Fibroblast of lung (primary cell): Measurements from ENCODE around the gene GALC. TPM values are rescaled to one million over a fixed set of nuclear protein-coding genes. Genes with fewer than 3 reads are reported as not detected.

Experiments used
- DNase-seq, 2 donors: peaks; one replicate each; pipeline versions ENCODE4 v3.0.0 to v3.0.0-alpha.2; 2010; ENCODE audit warnings: low read depth in 2 of 2
- H2AFZ ChIP-seq: 2 replicates; pipeline ENCODE4 v1.5.1; 2012; ENCODE audit warnings: low read length, control low read depth, inconsistent platforms
- H3K27ac ChIP-seq: 2 replicates; pipeline ENCODE4 v1.5.1; 2011; ENCODE audit warnings: low read length, control low read depth; ENCODE audit not compliant: insufficient read depth
- H3K27me3 ChIP-seq: 2 replicates; pipeline ENCODE4 v1.5.1; 2011; ENCODE audit warnings: mild to moderate bottlenecking, low read length; ENCODE audit not compliant: control insufficient read depth, insufficient read depth
- H3K36me3 ChIP-seq: 2 replicates; pipeline ENCODE4 v1.5.1; 2011; ENCODE audit warnings: low read length; ENCODE audit not compliant: control insufficient read depth, insufficient read depth
- H3K4me1 ChIP-seq: 2 replicates; pipeline ENCODE4 v1.5.1; 2011; ENCODE audit warnings: low read length; ENCODE audit not compliant: control insufficient read depth, insufficient read depth; ENCODE audit errors: extremely low read depth
- H3K4me2 ChIP-seq: 2 replicates; pipeline ENCODE4 v1.5.1; 2011; ENCODE audit warnings: low read length, control low read depth; ENCODE audit not compliant: insufficient read depth; ENCODE audit errors: extremely low read depth
- H3K4me3 ChIP-seq, 4 experiments: fragments of 200-600 bp in 1 of 4; sonication (generic) in 1 of 4; replicated peaks in 1 of 4; 2 replicates each; pipeline ENCODE4 v1.5.1; 2011 to 2016; ENCODE audit warnings: low read length in 4 of 4, low read depth in 3 of 4, mild to moderate bottlenecking in 3 of 4, control low read depth in 2 of 4, inconsistent platforms in 1 of 4, mixed read lengths in 1 of 4; ENCODE audit not compliant: insufficient read depth in 1 of 4; ENCODE audit errors: control extremely low read depth in 1 of 4
- H3K79me2 ChIP-seq: 2 replicates; pipeline ENCODE4 v1.5.1; 2012; ENCODE audit warnings: mild to moderate bottlenecking, low read length, inconsistent platforms; ENCODE audit not compliant: control insufficient read depth, insufficient read depth
- H3K9ac ChIP-seq: 2 replicates; pipeline ENCODE4 v1.5.1; 2011; ENCODE audit warnings: mild to moderate bottlenecking, low read length, control low read depth; ENCODE audit not compliant: insufficient read depth
- H3K9me3 ChIP-seq: 2 replicates; pipeline ENCODE4 v1.5.1; 2012; ENCODE audit warnings: low read depth, low read length; ENCODE audit not compliant: control insufficient read depth, insufficient read depth
- H4K20me1 ChIP-seq: 2 replicates; pipeline ENCODE4 v1.5.1; 2011; ENCODE audit warnings: low read length; ENCODE audit not compliant: control insufficient read depth, insufficient read depth; ENCODE audit errors: extremely low read depth
- EZH2 ChIP-seq: IDR thresholded peaks from 2 replicates; pipeline ENCODE4 v1.5.1; 2012; ENCODE audit warnings: low read length, control low read depth, mild to moderate bottlenecking; ENCODE audit errors: missing control alignments
- polyA plus RNA-seq, 2 donors: library from polyadenylated mRNA; depleted of rRNA in 1 of 2; stranded (reverse) in 1 of 2; unstranded in 1 of 2; fragments of >200 nt; gene quantifications; 2 replicates each; pipeline ENCODE4 v1.2.1, GENCODE V29; 2011 to 2012; ENCODE audit warnings: missing spikeins in 1 of 2
- total RNA-seq: library from RNA; depleted of rRNA; stranded (reverse); fragments of >200 nt; gene quantifications from 2 replicates; pipeline ENCODE4 v1.2.1, GENCODE V29; 2014
- TF ChIP-seq, protein P1 (sequence below), 2 donors: IDR thresholded peaks in 1 of 2; conservative IDR thresholded peaks in 1 of 2; 1 replicate in 1 of 2; 2 replicates in 1 of 2; pipeline ENCODE4 v1.5.1; 2011 to 2012; ENCODE audit warnings: low read length in 2 of 2, control low read depth in 1 of 2, inconsistent platforms in 1 of 2, low read depth in 1 of 2, mild to moderate bottlenecking in 1 of 2

GALC gene
- total and polyA plus RNA-seq, 2 donors (not counting 1 experiment from before 2014, with no cell fraction given): 13.3 to 22.8 TPM

DNA sequence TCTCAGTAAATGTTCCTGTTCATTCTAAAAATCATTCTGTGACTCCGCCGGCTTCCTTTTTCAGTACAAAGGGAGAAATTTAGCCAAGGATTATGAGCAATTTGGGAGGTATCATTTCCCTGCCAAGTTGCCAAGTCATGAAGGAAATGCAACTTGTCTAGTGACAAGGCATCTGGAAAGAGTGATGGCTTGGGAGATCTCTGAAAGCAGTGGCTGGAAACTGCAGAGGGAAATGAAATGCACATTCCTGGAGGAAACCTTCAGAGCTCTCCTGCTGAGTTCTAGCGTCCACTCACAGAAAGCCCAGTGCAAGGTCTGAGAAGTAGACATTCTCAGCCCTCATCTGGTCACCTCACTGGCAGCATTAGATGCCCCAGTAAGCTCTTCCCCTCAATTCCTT lies 91.7 kb downstream of the GALC start:
- Histone ChIP-seq H3K27ac (no peak overlapping the region), H4K20me1 (no peaks in the 10 kb centered on the region), H3K4me1 (no peaks in the 10 kb centered on the region), H3K9me3 (no peaks in the 10 kb centered on the region), H3K36me3 (no peaks in the 10 kb centered on the region), H3K27me3 (no peaks in the 10 kb centered on the region), H3K4me2 (no peak overlapping the region), H3K79me2 (no peaks in the 10 kb centered on the region), H3K4me3 (no peak overlapping the region), H2AFZ (no peak overlapping the region), H3K9ac (no peak overlapping the region)
- TF ChIP-seq, protein P1, sequence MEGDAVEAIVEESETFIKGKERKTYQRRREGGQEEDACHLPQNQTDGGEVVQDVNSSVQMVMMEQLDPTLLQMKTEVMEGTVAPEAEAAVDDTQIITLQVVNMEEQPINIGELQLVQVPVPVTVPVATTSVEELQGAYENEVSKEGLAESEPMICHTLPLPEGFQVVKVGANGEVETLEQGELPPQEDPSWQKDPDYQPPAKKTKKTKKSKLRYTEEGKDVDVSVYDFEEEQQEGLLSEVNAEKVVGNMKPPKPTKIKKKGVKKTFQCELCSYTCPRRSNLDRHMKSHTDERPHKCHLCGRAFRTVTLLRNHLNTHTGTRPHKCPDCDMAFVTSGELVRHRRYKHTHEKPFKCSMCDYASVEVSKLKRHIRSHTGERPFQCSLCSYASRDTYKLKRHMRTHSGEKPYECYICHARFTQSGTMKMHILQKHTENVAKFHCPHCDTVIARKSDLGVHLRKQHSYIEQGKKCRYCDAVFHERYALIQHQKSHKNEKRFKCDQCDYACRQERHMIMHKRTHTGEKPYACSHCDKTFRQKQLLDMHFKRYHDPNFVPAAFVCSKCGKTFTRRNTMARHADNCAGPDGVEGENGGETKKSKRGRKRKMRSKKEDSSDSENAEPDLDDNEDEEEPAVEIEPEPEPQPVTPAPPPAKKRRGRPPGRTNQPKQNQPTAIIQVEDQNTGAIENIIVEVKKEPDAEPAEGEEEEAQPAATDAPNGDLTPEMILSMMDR (conservative IDR thresholded peaks at IDR 0.05 in 1 of 2, IDR thresholded peaks at IDR 0.05 in 1 of 2; ENCODE audit: low read depth in 1 of 2, low read length in 2 of 2): no peak
- no peak for TF ChIP-seq EZH2
- peak in 1 of 2 donors; percentile 76 for DNase-seq

DNA sequence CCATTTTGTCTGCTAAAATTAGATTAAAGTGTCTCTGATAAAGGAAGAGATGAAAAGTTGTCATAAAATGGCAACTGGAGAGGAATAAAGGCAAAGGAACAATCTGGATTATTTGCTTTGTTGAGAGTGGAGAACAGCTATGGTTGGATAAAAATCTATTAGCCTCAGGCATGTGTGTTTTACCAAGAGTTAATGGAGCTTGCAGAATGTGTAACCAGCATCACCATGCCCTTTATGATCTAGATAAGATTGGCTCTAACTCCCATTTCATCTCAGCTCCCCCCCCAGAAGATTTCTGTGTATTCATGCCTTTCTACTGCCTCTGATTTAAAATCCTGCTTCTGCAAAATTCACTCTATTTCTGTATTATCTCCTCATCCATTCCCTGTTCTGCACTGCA lies 93.8 kb downstream of the GALC start:
- no peak for DNase-seq
- Histone ChIP-seq H2AFZ (no peak overlapping the region), H4K20me1 (no peaks in the 10 kb centered on the region), H3K79me2 (no peaks in the 10 kb centered on the region), H3K4me2 (no peak overlapping the region), H3K27ac (no peak overlapping the region), H3K9ac (no peak overlapping the region), H3K27me3 (no peaks in the 10 kb centered on the region), H3K4me1 (no peaks in the 10 kb centered on the region), H3K4me3 (no peak overlapping the region), H3K36me3 (no peaks in the 10 kb centered on the region), H3K9me3 (no peaks in the 10 kb centered on the region)
- no peak for TF ChIP-seq EZH2
- TF ChIP-seq, protein P1 (conservative IDR thresholded peaks at IDR 0.05 in 1 of 2, IDR thresholded peaks at IDR 0.05 in 1 of 2; ENCODE audit: low read depth in 1 of 2, low read length in 2 of 2): no peak

- Histone ChIP-seq H3K4me2 (no peak overlapping the region), H3K79me2 (no peaks in the 10 kb centered on the region), H2AFZ (no peak overlapping the region), H3K27me3 (no peaks in the 10 kb centered on the region), H3K9ac (no peak overlapping the region), H3K27ac (no peak overlapping the region), H3K9me3 (no peaks in the 10 kb centered on the region), H3K36me3 (no peaks in the 10 kb centered on the region), H3K4me1 (no peaks in the 10 kb centered on the region), H4K20me1 (no peaks in the 10 kb centered on the region), H3K4me3 (no peak overlapping the region)
- TF ChIP-seq, protein P1 (conservative IDR thresholded peaks at IDR 0.05 in 1 of 2, IDR thresholded peaks at IDR 0.05 in 1 of 2; ENCODE audit: low read depth in 1 of 2, low read length in 2 of 2): no peak
- no peak for TF ChIP-seq EZH2
- no peak for DNase-seq
These were observed 94.7 kb downstream of the GALC start for GRCh38 chr14:87898301-87898700.
